Activated CD4-positive, alpha-beta T cell treated with anti-CD3 and anti-CD28 coated beads for 36 hours (primary cell): ENCODE measurements around the gene PTCD2. TPM values are rescaled to one million over a fixed set of nuclear protein-coding genes. Genes with fewer than 3 reads are reported as not detected.

Experiments used
- ATAC-seq: fragments of 200-7000 bp; cut with Tn5 transposase; one replicate; pipeline ENCODE4 v1.10.0; 2021; ENCODE audit warnings: mild to moderate bottlenecking, moderate library complexity
- CTCF ChIA-PET: fragments of 350-600 bp; sonication (Branson Sonifier 250); formaldehyde crosslinking; loops from one replicate; lab custom pipeline; 2021; ENCODE audit warnings: antibody characterized with exemption; lab: Charles Lee
- POLR2A ChIA-PET: fragments of 350-600 bp; sonication (Branson Sonifier 250); formaldehyde crosslinking; loops from one replicate; lab custom pipeline; 2021; ENCODE audit warnings: antibody characterized with exemption, inconsistent platforms; lab: Charles Lee
- DNase-seq: peaks from one replicate; pipeline ENCODE4 v3.0.0-alpha.2; 2020
- H3K27ac Mint-ChIP-seq: one replicate; pipeline ENCODE4 v1.8.0; 2021; ENCODE audit warnings: mixed read lengths
- H3K27me3 Mint-ChIP-seq: one replicate; pipeline ENCODE4 v1.8.0; 2021; ENCODE audit warnings: mixed read lengths
- H3K36me3 Mint-ChIP-seq: one replicate; pipeline ENCODE4 v1.8.0; 2021; ENCODE audit warnings: low read depth, mixed read lengths
- H3K4me1 Mint-ChIP-seq: one replicate; pipeline ENCODE4 v1.8.0; 2021; ENCODE audit warnings: mixed read lengths
- H3K4me3 Mint-ChIP-seq: one replicate; pipeline ENCODE4 v1.8.0; 2021; ENCODE audit warnings: mild to moderate bottlenecking, moderate library complexity, mixed read lengths
- H3K9me3 Mint-ChIP-seq: one replicate; pipeline ENCODE4 v1.8.0; 2021; ENCODE audit warnings: low read depth, mixed read lengths
- intact Hi-C, 2 experiments: fragments of 100-400 bp; cut with DNase I in 1 of 2; cut with micrococcal nuclease in 1 of 2; formaldehyde crosslinking; loops; one replicate each; pipeline versions ENCODE4 v1.14.2 to v1.15.1; 2022 to 2024; cut with DNase I, micrococcal nuclease
- total RNA-seq, 2 experiments: library from RNA; stranded (reverse); gene quantifications; one replicate each; pipeline ENCODE4 v1.2.3, GENCODE V29; 2021

Gene PTCD2
- total RNA-seq, 2 experiments from 2014 or later: 10.4 to 14.1 TPM

DNA sequence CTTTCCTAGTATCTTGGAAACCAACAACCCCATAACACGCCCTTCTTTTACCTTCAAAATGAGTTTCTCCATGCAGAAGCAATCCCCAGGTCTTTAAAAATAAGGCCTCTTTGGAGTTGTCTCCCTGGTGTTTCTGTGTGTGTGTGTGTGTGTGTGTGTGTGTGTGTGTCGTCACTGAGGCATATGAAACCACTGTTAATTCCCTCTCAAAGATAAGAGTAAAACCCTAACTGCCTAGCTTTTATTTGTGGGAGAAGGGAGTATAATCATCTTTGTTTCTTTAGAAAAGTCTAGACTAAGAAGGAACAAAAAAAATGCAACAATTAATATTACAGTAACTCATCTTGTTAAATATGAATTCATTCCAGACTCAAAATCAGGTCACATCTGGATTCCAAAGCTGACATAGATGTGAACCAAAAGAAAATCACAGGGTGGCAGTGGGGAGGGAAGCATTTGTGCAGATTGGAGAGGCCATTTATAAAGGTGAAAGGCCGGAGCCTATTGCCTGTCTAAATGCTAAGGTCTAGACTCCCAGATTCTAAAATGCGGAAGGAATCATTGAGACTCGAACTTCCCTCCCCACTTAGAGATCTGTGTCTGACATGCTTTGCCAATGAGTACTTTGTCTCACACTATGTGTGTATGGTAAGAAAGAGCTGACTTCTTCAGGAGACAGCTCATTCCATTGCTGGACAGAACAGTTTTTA is 95.6 kb downstream of the PTCD2 start:
- H3K4me3 Mint-ChIP-seq: no peak overlapping the region
- ATAC-seq: no peak
- no peak overlapping the region for H3K27ac Mint-ChIP-seq
- no peaks in the 10 kb centered on the region for H3K4me1 Mint-ChIP-seq
- CTCF ChIA-PET: interaction anchor here (0.9 kb wide), 1 partner anchor 50 kb away, joined by 3 read pairs; no protein-coding TSS in a partner anchor
- no peak for DNase-seq
- intact Hi-C loops: no loop called here
- POLR2A ChIA-PET: no interaction called here
- no peaks in the 10 kb centered on the region for H3K36me3 Mint-ChIP-seq
- H3K27me3 Mint-ChIP-seq: peaks cover 4% of the 10 kb centered on the region
- H3K9me3 Mint-ChIP-seq: no peaks in the 10 kb centered on the region

DNA sequence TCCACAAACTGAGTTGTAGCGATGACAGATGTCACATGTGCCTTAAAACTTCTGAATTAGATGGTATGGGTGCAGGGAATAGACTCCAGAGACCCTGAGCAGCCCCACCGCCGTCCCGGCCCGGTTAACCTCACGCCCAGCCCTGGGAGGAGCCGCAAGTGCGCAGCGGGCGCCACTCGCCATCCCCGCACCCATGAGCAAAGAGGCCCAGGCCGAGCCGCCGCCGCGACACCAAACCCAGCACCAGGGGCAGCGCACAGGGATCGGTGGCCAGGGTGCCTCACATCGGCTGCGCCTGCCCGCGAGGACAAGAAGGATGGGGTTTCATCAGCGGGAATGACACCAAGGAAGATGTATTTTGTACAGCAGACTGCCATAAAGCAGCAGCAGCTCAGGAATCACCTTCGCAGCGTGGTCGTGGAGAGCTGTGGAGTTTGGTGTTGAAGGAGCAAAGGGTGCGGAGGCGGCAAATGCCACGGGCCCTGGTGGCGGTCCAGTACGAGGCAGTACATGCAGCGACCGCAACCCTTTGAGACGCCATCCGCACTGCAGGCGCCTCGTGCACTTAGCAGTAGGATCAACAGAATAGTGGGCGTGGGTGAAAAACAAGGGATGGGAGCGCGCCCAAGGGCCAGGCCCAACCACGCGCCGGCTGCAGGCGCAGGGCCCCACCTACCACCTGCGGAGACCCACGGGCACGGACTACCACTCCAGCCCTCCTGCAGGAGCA is 97.3 kb downstream of the PTCD2 start:
- H3K4me3 Mint-ChIP-seq: no peak overlapping the region
- H3K4me1 Mint-ChIP-seq: no peaks in the 10 kb centered on the region
- H3K27ac Mint-ChIP-seq: no peak overlapping the region
- ChIA-PET POLR2A (no interaction called here), CTCF (interaction anchor here (1.0 kb wide), 1 partner anchor 15 kb away, joined by 3 read pairs; no protein-coding TSS in a partner anchor)
- H3K36me3 Mint-ChIP-seq: no peaks in the 10 kb centered on the region
- no peaks in the 10 kb centered on the region for H3K9me3 Mint-ChIP-seq
- ATAC-seq (no peak), DNase-seq (no peak)
- intact Hi-C loops: no loop called here
- H3K27me3 Mint-ChIP-seq: peaks cover 2% of the 10 kb centered on the region

Other genes starting within 250 kb of the PTCD2 start
- under 1 TPM; 0.16 to 0.26 TPM for gene MAP1B, start 212.9 kb upstream of the PTCD2 start, total RNA-seq
- gene MRPS27, start 133 bp upstream of the PTCD2 start, total RNA-seq: 100 to 1,000 TPM in 1 of 2 experiments, 10 to 100 TPM in 1; 93.3 to 113 TPM
- not detected for gene ZNF366, start 187.0 kb downstream of the PTCD2 start, total RNA-seq